ENCODE data around the gene TPI1.

Gene TPI1

DNA sequence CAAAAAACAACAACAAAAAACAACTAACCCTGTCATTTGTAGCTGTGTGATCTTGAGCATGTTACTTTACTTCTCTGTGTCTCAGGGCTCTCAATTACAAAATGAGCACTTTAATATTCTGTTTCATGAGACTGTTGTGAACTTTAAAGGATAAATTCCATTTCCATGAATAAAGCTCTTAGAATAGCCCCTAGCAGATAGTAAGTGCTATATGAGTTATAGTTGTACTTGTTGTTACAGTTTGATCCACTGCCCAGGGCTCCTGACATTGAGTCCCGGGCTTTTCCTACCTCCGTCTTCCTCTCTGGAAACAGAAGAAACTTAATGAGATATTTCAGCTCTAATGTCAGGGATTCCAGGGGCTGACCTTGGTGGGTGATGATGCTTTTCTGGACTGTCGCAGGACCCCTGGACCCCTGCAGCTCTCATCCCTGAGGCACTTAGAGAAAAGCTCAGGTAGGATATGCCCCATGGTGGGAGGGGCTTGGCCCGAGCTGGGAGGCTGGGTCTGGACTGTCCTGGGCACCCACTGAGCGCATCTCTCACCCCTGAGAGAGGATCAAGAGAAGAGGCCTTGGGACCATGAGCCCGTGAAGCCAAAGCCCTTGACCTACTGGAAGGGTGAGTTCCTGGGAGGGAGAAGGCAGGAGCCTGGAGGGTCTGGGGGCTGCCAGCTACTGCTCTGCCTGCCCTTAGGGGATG lies 34.0 kb upstream of the TPI1 start:
- WGBS (ENCODE audit: insufficient coverage) = 97% methylated on average over 6 of the region's 6 CpGs
- ChIA-PET CTCF (interaction anchor here (0.8 to 5.1 kb wide), 13 partner anchors 8 to 213 kb away, joined by 3 to 39 read pairs (median 7); partner anchors contain the start of genes CDCA3, MLF2 and SPSB2), POLR2A (no interaction called here)
- H3K27ac ChIP-seq (ENCODE audit: insufficient read depth in 1 of 2, low read depth in 1 of 2, low read length in 2 of 2, poor library complexity in 1 of 2, severe bottlenecking in 2 of 2) = no peak overlapping the region
- H3K4me3 ChIP-seq (ENCODE audit: control insufficient read depth in 1 of 7, extremely low read depth in 1 of 7, insufficient read depth in 4 of 7, low read depth in 2 of 7, low read length in 6 of 7) = no peak overlapping the region
- H3K9me3 ChIP-seq (ENCODE audit: control extremely low read depth in 1 of 5, control insufficient read depth in 4 of 5, insufficient read depth in 2 of 5, low read depth in 1 of 5, low read length in 4 of 5) = no peaks in the 10 kb centered on the region
- H3K27me3 ChIP-seq (replicated peaks in 2 of 5; ENCODE audit: control insufficient read depth in 4 of 5, insufficient read depth in 5 of 5, low read length in 4 of 5) = peaks cover 0 to 7% (median 0%) of the 10 kb centered on the region in 5 experiments
- H3K4me1 ChIP-seq (ENCODE audit: control extremely low read depth in 1 of 4, control insufficient read depth in 4 of 4, insufficient read depth in 4 of 4, low read length in 3 of 4) = peaks cover 0 to 15% (median 13%) of the 10 kb centered on the region in 4 experiments
- DNase-seq = no peak
- H3K36me3 ChIP-seq (ENCODE audit: control insufficient read depth in 4 of 4, insufficient read depth in 4 of 4, low read length in 3 of 4) = peaks cover 0 to 49% (median 4%) of the 10 kb centered on the region in 4 experiments

DNA sequence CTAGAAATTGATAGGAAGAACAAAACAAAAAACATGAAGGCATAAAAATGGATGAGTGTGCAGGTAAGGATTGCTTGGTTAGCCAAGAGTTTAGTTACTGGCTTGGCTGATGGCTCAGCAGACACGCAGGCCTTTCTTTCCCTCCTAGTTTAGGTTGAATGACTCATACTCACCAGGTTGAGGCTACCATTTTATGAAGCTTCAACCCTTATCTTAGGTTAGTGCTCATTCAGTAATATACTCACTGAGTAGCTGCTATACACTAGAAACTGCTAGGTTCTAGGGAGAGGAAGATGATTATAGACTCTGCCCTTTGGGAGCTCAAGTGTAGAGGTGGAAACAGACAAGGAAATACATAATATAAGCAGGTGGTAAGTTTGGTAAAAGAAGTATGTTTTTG lies 33.1 kb upstream of the TPI1 start:
- H3K4me3 ChIP-seq (ENCODE audit: control insufficient read depth in 1 of 7, extremely low read depth in 1 of 7, insufficient read depth in 4 of 7, low read depth in 2 of 7, low read length in 6 of 7) = no peak overlapping the region
- DNase-seq = no peak
- H3K27me3 ChIP-seq (replicated peaks in 2 of 5; ENCODE audit: control insufficient read depth in 4 of 5, insufficient read depth in 5 of 5, low read length in 4 of 5) = peaks cover 0 to 6% (median 0%) of the 10 kb centered on the region in 5 experiments
- CTCF ChIA-PET = interaction anchor here (0.6 to 5.1 kb wide), 18 partner anchors 9 to 213 kb away, joined by 3 to 39 read pairs (median 4); partner anchors contain the start of genes CD4, CDCA3, GPR162 and LAG3
- no peaks in the 10 kb centered on the region for H3K9me3 ChIP-seq (ENCODE audit: control extremely low read depth in 1 of 5, control insufficient read depth in 4 of 5, insufficient read depth in 2 of 5, low read depth in 1 of 5, low read length in 4 of 5)
- peaks cover 0 to 10% (median 5%) of the 10 kb centered on the region in 4 experiments for H3K4me1 ChIP-seq (ENCODE audit: control extremely low read depth in 1 of 4, control insufficient read depth in 4 of 4, insufficient read depth in 4 of 4, low read length in 3 of 4)
- no peak overlapping the region for H3K27ac ChIP-seq (ENCODE audit: insufficient read depth in 1 of 2, low read depth in 1 of 2, low read length in 2 of 2, poor library complexity in 1 of 2, severe bottlenecking in 2 of 2)
- WGBS (ENCODE audit: insufficient coverage) = 100% methylated on average over 1 of the region's 1 CpG
- peaks cover 0 to 58% (median 4%) of the 10 kb centered on the region in 4 experiments for H3K36me3 ChIP-seq (ENCODE audit: control insufficient read depth in 4 of 4, insufficient read depth in 4 of 4, low read length in 3 of 4)
- POLR2A ChIA-PET = no interaction called here

DNA sequence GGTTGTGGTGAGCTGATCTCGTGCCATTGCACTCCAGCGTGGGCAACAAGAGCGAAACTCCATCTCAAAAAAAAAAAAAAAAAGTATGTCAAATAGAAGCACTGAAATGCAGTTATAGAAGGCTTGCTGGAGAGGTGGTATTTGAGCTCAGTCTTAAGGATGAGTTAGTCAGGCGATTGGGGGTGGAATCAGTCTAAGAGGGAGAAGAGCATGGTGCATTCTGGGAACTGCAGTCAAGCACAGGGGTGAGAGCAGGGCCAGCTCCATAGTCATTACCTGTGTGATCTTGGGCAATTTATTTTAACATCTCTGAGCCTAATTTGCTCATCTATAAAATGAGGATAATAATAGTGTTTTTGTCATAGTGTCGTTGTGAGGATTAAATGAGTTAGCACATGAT lies 32.5 kb upstream of the TPI1 start:
- no peak for DNase-seq
- ChIA-PET CTCF (interaction anchor here (0.8 to 5.1 kb wide), 15 partner anchors 9 to 101 kb away, joined by 3 to 39 read pairs (median 5); partner anchors contain the start of genes CDCA3, GPR162, LAG3 and MLF2), POLR2A (no interaction called here)

GRCh38 chr12:6836851-6837250 lies 30.5 kb upstream of the TPI1 start:
- H3K4me1 ChIP-seq (ENCODE audit: control extremely low read depth in 1 of 4, control insufficient read depth in 4 of 4, insufficient read depth in 4 of 4, low read length in 3 of 4) = peaks cover 0 to 2% (median 0%) of the 10 kb centered on the region in 4 experiments
- no peak for DNase-seq
- CTCF ChIA-PET = interaction anchor here (1.1 to 5.1 kb wide), 11 partner anchors 7 to 84 kb away, joined by 3 to 39 read pairs (median 6); partner anchors contain the start of genes CDCA3, MLF2 and USP5
- POLR2A ChIA-PET = no interaction called here
- peaks cover 2 to 56% (median 6%) of the 10 kb centered on the region in 4 experiments for H3K36me3 ChIP-seq (ENCODE audit: control insufficient read depth in 4 of 4, insufficient read depth in 4 of 4, low read length in 3 of 4)
- 95% methylated on average over 14 of the region's 16 CpGs for WGBS (ENCODE audit: insufficient coverage)
- H3K4me3 ChIP-seq (ENCODE audit: control insufficient read depth in 1 of 7, extremely low read depth in 1 of 7, insufficient read depth in 4 of 7, low read depth in 2 of 7, low read length in 6 of 7) = no peak overlapping the region
- no peaks in the 10 kb centered on the region for H3K27me3 ChIP-seq (replicated peaks in 2 of 5; ENCODE audit: control insufficient read depth in 4 of 5, insufficient read depth in 5 of 5, low read length in 4 of 5)
- no peaks in the 10 kb centered on the region for H3K9me3 ChIP-seq (ENCODE audit: control extremely low read depth in 1 of 5, control insufficient read depth in 4 of 5, insufficient read depth in 2 of 5, low read depth in 1 of 5, low read length in 4 of 5)
- no peak overlapping the region for H3K27ac ChIP-seq (ENCODE audit: insufficient read depth in 1 of 2, low read depth in 1 of 2, low read length in 2 of 2, poor library complexity in 1 of 2, severe bottlenecking in 2 of 2)

More for the DNA sequence above, 32.5 kb upstream of the TPI1 start:
- H3K4me3 ChIP-seq (ENCODE audit: control insufficient read depth in 1 of 7, extremely low read depth in 1 of 7, insufficient read depth in 4 of 7, low read depth in 2 of 7, low read length in 6 of 7) = no peak overlapping the region
- WGBS (ENCODE audit: insufficient coverage) = 87% methylated on average over 3 of the region's 5 CpGs
- H3K9me3 ChIP-seq (ENCODE audit: control extremely low read depth in 1 of 5, control insufficient read depth in 4 of 5, insufficient read depth in 2 of 5, low read depth in 1 of 5, low read length in 4 of 5) = no peaks in the 10 kb centered on the region
- H3K27ac ChIP-seq (ENCODE audit: insufficient read depth in 1 of 2, low read depth in 1 of 2, low read length in 2 of 2, poor library complexity in 1 of 2, severe bottlenecking in 2 of 2) = no peak overlapping the region
- peaks cover 2 to 64% (median 4%) of the 10 kb centered on the region in 4 experiments for H3K36me3 ChIP-seq (ENCODE audit: control insufficient read depth in 4 of 4, insufficient read depth in 4 of 4, low read length in 3 of 4)
- H3K4me1 ChIP-seq (ENCODE audit: control extremely low read depth in 1 of 4, control insufficient read depth in 4 of 4, insufficient read depth in 4 of 4, low read length in 3 of 4) = peaks cover 0 to 4% (median 0%) of the 10 kb centered on the region in 4 experiments
- H3K27me3 ChIP-seq (replicated peaks in 2 of 5; ENCODE audit: control insufficient read depth in 4 of 5, insufficient read depth in 5 of 5, low read length in 4 of 5) = peaks cover 0 to 2% (median 0%) of the 10 kb centered on the region in 5 experiments

- ChIA-PET POLR2A (no interaction called here), CTCF (interaction anchor here (1.3 to 4.8 kb wide), 7 partner anchors 10 to 85 kb away, joined by 4 to 39 read pairs (median 7); partner anchors contain the start of genes CDCA3, MLF2 and USP5)
- no peak overlapping the region for H3K4me3 ChIP-seq (ENCODE audit: control insufficient read depth in 1 of 7, extremely low read depth in 1 of 7, insufficient read depth in 4 of 7, low read depth in 2 of 7, low read length in 6 of 7)
- no peaks in the 10 kb centered on the region for H3K27me3 ChIP-seq (replicated peaks in 2 of 5; ENCODE audit: control insufficient read depth in 4 of 5, insufficient read depth in 5 of 5, low read length in 4 of 5)
- peaks cover 0 to 2% (median 0%) of the 10 kb centered on the region in 4 experiments for H3K4me1 ChIP-seq (ENCODE audit: control extremely low read depth in 1 of 4, control insufficient read depth in 4 of 4, insufficient read depth in 4 of 4, low read length in 3 of 4)
- WGBS (ENCODE audit: insufficient coverage) = 99% methylated on average over 22 of the region's 26 CpGs
- no peak overlapping the region for H3K27ac ChIP-seq (ENCODE audit: insufficient read depth in 1 of 2, low read depth in 1 of 2, low read length in 2 of 2, poor library complexity in 1 of 2, severe bottlenecking in 2 of 2)
- no peak for DNase-seq
- H3K9me3 ChIP-seq (ENCODE audit: control extremely low read depth in 1 of 5, control insufficient read depth in 4 of 5, insufficient read depth in 2 of 5, low read depth in 1 of 5, low read length in 4 of 5) = no peaks in the 10 kb centered on the region
- peaks cover 2 to 51% (median 6%) of the 10 kb centered on the region in 4 experiments for H3K36me3 ChIP-seq (ENCODE audit: control insufficient read depth in 4 of 4, insufficient read depth in 4 of 4, low read length in 3 of 4)
These were observed 29.8 kb upstream of the TPI1 start for GRCh38 chr12:6837370-6838060.

DNA sequence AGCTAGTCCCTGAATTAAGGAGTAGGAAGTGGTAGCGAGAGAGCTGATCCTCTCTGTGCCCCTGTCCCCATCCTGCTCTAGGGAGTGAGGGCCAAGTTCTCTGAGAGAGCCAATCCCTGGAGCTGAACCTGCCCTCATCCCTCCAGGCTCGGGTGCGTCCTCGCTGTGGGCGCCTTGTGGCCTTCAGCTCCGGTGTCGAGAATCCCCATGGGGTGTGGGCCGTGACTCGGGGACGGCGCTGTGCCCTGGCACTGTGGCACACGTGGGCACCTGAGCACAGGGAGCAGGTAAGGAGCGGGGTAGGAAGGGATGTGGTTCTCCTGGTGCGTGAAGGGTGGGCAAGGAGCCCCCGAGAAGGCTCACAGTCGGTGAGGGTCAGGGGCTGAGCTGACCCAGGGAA lies 28.5 kb upstream of the TPI1 start:
- no peaks in the 10 kb centered on the region for H3K27me3 ChIP-seq (replicated peaks in 2 of 5; ENCODE audit: control insufficient read depth in 4 of 5, insufficient read depth in 5 of 5, low read length in 4 of 5)
- CTCF ChIA-PET = interaction anchor here (1.5 to 3.4 kb wide), 4 partner anchors 8 to 85 kb away, joined by 4 to 12 read pairs (median 6); partner anchors contain the start of gene MLF2
- no peak overlapping the region for H3K27ac ChIP-seq (ENCODE audit: insufficient read depth in 1 of 2, low read depth in 1 of 2, low read length in 2 of 2, poor library complexity in 1 of 2, severe bottlenecking in 2 of 2)
- no peak overlapping the region for H3K4me3 ChIP-seq (ENCODE audit: control insufficient read depth in 1 of 7, extremely low read depth in 1 of 7, insufficient read depth in 4 of 7, low read depth in 2 of 7, low read length in 6 of 7)
- H3K4me1 ChIP-seq (ENCODE audit: control extremely low read depth in 1 of 4, control insufficient read depth in 4 of 4, insufficient read depth in 4 of 4, low read length in 3 of 4) = peaks cover 0 to 2% (median 0%) of the 10 kb centered on the region in 4 experiments
- no peaks in the 10 kb centered on the region for H3K9me3 ChIP-seq (ENCODE audit: control extremely low read depth in 1 of 5, control insufficient read depth in 4 of 5, insufficient read depth in 2 of 5, low read depth in 1 of 5, low read length in 4 of 5)
- H3K36me3 ChIP-seq (ENCODE audit: control insufficient read depth in 4 of 4, insufficient read depth in 4 of 4, low read length in 3 of 4) = peaks cover 2 to 52% (median 8%) of the 10 kb centered on the region in 4 experiments
- DNase-seq = no peak
- POLR2A ChIA-PET = no interaction called here
- 98% methylated on average over 13 of the region's 16 CpGs for WGBS (ENCODE audit: insufficient coverage)

Measured in common myeloid progenitor, CD34-positive (primary cell).